HT1080 (cell line): ENCODE measurements around the gene RASL10B. TPM values are rescaled to one million over a fixed set of nuclear protein-coding genes. Genes with fewer than 3 reads are reported as not detected.

Experiments
- DNase-seq: peaks from one replicate; pipeline ENCODE4 v3.0.0-alpha.2; 2015; ENCODE audit warnings: low read depth
- total RNA-seq: library from RNA; depleted of rRNA; stranded (reverse); fragments of >200 nt; shearing (Covaris generic); gene quantifications from 2 replicates; pipeline ENCODE4 v1.2.3, GENCODE V29; 2014

RASL10B gene
- total RNA-seq, 1 experiment from 2014 or later, result 7.6 TPM

DNA sequence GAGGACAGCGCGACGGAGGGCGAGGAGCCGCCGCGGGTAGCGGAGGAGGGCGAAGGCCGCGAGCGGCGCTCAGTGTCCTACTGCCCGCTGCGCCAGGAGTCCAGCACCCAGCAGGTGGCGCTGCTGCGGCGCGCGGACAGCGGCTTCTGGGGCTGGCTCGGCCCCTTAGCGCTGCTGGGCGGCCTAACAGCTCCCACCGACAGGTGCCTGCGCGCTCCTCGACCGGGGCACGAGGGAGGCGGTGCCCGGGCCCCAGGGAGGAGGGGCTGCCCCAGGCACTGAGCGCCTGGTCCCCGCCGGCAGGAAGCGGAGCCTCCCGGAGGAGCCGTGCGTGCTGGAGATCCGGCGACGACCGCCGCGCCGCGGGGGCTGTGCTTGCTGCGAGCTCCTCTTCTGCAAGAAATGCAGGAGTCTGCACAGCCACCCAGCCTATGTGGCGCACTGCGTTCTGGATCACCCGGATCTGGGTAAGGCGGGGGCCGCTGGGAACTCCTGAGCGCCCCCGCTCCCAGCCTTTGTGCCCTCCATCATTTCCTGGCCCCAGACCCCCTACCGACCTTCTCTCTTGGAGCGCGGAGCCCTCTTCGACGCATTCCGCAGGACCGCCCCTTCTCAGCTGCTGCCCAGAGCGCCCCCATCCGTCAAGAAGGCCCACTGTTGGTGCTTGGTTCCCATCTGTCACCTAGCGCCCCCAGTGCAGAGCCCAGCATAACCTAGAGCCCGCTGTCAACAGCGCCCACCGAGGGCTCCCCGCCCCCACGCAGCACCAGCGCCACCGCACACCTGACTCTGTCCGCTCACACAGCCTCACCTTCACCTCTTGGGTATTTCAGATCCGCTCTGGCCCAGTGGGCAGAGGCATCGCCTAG, 32.9 kb downstream of the RASL10B start:
- peak; percentile 82 for DNase-seq

DNA sequence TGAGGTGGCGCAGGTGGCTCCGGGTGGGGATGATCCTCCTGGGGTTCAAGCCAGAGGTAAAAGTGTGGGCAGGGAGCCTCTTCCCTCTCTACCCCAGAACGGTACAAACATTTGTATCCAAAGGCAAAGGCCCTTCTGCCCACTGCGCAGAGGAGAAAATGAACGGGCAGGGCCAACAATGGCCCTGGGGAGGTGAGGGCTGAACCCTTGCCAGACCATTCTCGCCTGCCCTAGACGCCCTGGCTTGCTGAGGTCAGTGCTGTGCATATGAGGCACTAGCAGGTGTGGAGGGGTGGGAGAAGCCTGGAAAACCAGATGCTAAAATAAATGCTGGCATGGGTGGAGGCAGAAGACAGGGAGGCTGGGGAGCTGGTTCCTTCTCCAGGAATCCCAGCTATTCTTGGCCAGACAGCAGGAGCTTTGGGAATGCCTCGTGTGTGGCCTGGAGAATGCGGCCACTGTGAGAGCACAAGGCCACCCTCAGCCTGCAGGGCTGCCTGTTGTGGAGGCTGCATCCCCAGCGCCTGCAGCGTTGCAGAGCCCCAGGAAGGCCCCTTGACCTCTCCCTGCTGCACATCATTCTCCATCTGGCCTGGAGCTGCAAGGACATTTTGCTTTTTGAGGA, 33.8 kb downstream of the RASL10B start:
- no peak for DNase-seq

DNA sequence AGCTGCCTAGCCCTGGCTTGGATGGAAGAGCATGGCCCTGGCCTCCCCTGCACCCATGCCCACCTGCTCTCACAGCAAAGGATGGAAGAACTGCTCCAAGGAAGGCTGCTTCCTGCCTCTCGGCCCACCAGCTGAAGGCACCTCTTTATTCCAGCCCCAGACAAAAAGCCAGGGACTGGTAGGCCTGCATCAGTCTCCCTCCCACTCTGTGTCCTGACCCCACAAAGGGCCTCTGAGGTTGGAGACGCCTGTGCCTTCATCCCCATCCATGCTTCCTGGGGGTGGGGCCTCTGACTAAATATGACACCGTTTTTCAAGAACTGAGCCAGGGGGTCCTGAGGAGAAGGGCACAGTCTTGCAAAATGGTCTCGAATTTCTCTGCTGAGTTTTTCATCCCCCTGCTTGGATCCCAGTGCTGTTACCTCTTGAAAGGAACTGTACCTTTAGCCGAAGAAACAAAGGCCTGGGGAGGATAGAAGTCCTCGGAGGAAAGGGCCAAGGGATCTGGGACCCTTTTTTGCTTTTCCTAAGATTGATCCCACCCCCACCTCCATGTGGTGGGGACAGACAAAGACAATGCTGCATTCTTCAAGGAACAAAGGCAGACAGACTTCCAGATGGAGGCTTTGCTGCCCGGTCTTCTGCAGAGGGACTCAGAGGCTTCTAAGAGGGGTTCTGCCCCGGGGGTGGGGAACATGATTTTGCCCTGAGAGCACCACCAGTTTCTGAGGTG, 34.5 kb downstream of the RASL10B start:
- no peak for DNase-seq

DNA sequence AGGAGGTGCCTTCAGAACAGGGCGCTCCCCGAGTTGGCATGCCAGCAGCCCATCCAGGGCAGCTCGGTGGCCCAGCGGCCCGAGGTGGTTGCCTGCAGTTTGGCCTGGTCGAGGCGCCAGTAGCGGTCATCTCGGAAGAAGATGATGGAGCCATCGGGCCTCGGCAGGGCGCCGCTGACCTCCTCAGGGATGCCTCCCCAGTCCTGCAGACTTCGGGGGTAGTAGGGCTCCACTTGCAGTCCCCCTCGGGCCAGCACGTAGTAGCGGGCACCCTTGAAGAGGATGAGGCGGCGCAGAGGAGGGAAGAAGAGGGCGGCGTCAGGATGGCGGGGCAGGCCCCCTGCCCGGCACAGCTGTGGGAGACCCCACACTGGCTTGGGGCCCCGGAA, 35.0 kb downstream of the RASL10B start:
- DNase-seq, result no peak

DNA sequence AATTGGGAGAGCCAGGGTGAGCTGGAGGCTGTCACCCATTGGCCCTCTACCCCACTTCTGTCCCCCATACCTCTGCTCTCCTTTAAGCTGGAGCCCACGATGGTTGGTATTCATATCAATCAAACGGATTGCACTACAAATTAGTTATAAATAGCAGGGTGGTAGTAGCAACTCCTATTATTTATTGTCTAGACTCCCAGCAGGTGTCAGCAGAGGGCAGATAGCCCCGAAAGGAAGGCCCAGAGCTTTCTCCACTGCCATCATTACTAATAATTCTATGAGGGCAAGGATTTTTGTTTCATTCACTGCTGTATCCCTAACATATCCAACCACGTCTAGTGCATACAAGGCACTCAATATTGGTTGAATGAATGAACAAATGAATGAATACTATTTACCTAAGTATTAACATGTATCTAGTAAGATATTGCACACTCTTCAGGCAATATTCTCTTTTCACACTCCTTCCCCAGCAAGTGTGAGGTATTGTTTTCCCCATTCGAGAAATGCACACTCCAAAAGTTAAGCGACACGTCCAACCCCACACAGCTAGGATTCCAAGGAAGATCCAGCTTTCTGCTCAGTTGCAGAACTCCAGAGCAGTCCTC, 35.6 kb downstream of the RASL10B start:
- DNase-seq, result peak; percentile 49

DNA sequence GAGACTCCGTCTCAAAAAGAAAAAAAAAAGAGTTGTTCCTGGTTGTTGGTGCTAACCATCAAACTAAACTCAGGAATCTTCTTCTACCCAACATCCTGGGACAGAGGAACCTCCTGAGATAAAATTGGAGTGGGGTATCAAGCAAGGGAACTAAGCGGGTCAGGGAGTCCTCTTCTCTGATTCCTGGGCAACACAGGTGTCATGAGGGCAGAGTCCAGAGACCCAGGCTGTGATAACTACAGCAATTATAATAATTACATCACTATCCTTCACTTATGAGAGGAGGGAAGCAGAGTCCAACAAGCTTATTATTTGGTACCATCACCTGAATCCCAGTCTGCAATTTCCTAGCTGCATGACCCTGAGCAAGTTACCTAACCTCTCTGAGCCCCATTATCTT, 37.4 kb downstream of the RASL10B start:
- DNase-seq, result no peak

DNA sequence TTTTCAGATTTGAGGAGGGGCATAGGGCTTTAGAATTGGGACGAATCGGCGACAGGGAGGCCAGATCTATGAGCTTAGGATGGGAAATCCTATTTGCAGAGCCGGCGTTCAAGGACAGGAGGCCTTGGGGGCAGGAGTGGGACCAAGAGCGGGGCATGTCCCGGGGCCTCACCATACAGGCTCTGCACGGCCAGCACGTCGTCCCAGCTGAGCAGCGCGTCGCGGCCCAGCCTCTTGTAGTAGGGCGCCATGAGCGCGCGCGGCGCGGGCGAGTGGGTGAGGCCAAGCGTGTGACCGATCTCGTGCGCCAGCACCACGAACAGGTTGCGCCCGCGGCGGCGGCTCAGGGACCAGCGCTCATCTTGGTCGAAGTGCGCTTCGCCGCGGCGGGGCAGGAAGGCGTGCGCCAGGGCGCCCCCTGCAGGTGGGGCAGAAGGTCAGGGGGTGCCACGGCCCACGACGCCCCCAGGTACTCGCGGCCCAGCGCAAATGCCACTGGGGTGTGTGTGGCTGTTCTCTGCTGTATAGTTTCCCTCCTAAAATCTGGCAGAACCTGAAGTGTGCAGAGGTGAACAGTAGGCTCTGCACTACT, 38.6 kb downstream of the RASL10B start:
- DNase-seq, result no peak

DNA sequence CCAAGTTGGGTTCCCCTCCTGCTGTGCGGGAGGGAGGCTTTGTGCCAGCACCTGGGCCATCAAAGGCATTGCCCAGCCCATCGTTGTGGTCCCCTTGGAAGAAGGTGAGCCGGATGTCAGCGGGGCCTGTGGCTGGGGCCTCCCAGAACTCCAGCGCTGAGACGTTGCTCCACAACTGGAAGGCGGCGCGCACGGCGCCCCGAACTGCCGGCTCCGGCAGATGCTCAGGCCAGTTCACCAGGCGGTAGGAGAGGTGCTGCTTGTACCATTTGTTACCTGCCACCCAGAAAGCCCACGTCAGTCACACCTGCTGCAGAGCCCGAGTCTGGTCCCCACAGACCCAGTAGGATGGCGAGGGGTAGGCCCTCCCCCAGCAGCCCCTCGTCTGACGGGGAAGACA, 41.7 kb downstream of the RASL10B start:
- DNase-seq, result no peak

DNA sequence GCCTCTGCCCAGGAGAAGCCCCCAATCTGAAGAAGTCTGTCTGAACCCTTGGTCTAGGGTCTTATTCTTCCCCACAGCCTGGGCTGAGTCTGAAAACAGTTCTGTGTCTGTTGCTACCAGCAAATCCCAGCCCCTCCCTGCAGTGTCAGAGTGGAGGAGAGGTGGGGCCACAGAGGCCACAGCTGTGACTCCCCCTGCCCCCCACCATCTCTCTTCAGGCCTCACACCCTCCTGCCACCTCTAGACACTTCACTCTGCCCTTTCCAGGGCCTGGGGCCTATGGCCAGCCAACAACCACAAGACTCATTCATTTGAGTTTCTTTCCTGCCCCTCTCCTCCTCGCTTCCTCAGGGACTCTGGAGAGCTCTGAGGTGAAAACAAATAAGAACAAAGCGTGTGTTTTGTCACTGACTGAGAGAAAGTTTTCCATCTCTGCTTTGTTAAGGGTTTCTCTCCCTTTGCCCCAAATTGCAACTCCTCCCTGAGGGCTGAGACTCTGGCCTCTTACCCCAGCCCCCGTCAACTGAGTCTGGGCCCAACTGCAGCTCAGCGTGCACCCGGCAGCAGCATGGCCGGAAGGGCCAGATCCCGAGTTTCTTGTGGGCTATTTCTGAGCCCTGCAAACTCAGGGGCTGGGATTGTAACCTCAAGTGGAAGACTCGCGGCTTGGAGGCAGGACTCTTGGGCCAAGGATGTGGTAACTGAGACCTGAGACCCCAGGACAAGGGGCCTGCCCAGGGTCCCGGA, 42.4 kb downstream of the RASL10B start:
- no peak for DNase-seq

DNA sequence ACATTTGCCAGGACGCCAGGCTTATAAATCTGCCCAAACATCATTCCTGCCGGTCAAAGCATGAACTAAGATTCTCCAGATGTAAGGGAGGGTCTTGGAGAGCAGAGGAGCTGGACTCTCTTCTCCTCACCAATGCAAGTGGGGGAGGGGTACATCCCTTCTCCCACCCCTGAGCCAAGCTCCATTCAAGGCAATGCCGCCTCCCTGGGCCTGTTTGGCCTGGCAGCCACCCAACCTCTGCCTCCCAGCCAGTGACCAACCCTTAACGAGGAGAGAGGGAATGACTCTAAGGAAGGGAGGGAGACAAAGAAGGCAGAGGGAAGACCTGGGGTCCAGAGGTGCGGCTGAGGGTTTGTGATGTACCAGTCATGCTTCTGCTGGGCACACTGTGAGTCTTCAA, 43.1 kb downstream of the RASL10B start:
- peak; percentile 38 for DNase-seq

DNA sequence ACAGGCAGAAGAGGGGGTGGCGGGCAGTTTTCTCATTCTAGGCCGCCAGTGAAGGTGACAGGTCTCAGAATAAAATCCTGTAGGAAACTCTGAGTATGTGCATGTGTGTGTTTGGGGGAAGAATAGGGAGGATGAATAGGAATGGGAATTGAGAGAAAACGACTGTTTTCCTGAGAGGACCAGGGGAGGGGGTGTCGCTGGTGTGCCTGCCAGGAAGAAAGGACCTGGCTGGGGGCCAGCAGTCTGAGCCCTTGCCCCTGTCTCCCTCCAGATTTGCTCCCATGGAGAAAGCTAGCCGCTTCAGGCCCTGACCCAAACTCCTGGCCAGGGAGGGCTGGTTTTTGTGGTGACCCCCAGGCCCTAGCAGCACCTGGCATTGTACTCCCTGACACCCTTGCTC, 43.6 kb downstream of the RASL10B start:
- DNase-seq, result no peak

DNA sequence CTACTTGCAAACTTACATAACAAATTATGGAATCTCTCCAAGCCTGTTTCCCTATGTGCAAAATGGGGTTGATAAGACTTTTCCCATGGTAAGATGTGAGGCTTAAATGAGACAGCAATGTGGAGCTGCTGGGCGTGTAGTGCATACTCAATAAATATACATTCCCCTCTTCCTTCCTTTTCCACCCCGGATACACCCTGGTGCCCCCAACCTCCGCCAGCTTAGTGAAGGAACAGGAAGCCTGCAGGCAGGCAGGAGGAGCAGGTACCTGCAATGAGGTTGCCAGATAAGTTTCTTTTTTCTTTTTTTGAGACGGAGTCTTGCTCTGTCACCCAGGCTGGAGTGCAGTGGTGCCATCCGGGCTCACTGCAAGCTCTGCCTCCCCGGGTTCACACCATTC, 44.1 kb downstream of the RASL10B start:
- DNase-seq, result no peak

DNA sequence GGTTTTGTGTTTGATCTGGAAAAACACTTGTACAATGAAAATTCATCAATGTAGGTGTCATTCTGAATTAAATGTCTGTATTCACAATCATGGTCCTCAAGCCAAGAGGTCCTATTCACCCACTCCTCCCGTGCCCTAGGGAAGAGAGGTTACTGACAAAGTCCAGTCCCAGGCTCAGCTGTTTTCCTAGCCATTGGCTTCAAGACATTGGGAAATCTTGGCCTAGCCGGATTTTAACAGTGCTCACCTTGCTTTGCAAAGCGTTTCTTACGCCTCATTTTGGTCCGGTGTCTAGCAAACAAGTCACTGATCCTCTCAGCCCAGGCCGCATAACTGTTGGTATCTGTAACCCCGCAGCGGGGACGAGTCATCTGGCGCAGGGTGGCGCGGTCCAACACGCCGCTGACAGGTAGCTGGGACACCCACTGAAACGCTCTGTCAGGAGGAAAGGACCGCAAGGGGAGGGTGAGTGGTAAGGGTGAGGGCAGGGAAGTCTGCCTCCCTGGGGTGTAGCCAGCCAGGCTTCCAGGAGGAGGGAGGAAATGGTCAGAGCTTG, 47.3 kb downstream of the RASL10B start:
- DNase-seq, result no peak

DNA sequence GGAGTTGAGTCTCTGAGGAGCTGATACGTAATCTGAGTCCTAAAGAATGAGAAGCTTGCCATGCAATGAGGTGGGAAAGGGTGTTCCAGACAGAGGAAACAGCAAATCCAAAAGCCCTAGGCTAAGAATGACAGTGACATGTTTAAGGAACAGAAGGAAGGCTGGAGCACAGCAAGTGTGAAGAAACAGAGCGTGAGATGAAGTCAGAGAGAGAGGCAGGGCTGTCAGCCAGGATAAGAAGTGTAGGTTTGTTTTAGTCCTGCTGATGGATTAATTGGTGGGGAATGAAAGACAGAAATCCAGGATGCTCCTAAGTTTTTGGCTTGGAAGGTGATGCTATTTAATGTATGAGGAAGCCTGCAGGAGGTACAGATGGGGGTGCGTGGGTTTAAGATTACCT, 49.5 kb downstream of the RASL10B start:
- DNase-seq, result no peak

DNA sequence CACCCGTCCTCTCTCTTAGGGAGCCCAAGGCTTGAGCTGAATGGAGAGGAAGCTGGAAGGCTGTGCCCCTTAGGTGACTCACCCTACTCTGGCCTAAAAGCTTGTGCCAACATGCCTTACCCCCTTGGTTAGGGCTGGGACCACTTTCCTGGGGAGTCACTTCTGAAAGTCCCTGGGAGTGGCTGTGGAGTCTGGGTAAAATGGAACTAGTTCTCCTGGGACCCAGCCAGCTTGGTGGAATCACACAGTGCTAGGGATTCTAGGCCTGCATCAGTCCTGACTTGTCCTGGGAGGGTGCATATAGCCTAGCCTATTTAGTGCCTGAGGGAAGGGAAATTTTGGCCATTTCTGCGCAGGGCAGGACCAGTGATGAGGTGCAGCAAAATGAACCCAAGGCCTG, 53.5 kb downstream of the RASL10B start:
- DNase-seq, result no peak

DNA sequence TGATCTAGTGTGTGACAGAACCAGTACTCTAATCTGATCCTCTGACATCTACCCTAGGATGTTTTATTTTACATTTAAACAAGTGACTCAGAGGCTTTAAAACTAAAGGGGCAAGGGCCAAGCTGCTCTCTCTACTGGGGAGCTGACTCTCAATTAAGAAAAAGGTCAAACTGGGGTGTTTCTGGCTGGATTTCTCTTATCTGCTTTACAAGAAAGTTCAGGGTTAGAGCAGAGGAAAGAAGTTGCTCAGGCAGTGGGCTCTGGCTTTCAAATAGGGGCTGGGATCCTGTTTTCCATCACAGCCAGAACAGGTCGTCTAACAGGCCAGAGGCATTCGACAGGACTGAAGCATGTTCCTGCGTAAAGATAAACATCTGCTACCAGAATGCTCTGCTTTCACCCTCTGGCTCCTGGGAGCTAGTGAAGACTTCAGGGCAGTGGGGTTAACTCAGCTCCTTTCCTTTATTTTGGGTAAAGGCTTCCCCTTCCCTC, 55.5 kb downstream of the RASL10B start:
- no peak for DNase-seq

DNA sequence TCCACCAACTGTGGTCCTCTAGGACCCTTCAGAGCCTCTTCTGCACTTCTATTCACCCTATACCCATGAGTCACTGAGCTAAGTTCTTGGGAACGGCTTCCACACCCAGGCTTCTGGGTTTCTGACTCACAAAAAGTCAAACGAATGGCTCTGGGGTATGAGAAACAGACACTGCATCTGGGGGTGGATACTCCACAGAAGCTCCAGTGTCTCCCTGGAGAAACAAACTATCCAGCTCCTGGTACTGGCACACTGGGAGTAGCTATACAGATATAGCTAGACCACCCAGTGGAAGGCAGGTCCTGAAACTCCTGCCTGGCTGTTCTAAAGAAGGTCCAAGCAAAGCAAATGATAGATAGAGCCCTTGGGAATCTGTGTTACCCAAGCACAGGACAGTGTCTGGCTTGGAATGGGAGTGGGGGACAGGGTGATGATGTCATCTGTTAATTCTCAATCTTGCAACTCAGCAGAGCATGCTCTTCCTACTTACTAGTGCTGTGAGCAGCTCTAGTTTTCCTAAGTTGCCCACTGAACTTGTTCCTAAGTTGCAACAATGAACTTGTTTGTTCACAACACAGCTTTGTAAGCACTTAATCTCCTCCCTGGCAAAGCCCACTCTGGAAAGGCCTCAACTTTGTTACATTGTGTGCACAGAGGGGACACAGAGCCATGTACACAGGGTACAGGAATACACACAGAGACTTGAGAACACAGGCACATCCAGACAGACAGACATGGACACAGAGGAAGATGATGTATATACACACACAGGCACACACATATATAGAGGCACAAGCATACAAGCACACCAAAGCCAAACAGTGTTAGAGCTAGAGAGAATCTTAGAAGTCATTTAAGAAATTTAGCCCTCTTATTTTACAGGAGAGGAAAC, 57.3 kb downstream of the RASL10B start:
- DNase-seq, result peak; percentile 90

DNA sequence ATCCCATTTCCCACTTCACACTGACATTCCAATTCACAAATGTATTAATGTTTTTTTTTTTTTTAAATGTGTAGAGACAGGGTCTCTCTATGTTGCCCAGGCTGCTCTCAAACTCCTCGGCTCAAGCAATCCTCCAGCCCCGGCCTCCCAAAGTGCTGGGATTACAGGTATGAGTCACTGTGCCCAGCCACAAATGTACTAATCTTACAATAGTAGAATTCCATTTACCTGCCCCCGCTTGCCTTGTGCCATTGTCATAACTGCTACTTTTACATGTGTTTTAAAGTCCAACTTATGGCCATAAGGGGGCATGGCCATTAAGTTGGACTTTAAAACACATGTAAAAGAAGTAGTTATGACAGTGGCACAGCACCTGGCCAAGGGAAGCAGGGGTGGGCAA, 59.4 kb downstream of the RASL10B start:
- peak; percentile 50 for DNase-seq

DNA sequence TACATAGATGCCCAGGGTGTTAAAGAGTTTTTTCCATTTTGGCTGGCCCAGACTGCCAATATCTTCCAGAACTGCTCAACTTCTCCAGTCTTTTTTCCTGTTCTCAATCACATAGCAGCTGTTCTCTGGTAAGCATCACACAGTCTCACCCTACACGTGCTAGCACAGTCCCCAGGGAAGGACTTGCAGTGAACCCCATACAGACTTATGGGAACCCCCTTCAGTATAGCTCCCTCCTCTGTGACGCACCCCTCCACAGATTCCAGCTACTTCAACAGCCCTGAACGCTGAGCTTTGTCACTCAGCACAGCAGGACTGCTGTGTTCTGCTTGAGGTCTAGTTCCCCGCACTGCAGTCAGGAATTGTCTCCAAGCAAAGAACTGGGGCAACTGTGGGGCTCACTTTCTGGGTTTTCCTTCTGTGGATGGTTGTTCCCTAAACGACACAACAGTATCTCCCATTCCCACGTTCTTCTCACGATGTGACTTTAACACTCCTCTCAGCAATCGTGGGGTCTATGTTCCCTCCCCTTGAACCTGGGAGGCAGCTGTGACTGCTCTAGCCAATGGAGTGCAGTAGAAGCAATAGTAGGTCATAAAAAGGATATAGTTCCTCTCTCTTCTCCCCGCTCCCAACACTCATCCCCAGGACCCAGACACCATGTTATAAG, 60.4 kb downstream of the RASL10B start:
- DNase-seq, result no peak
